BE2C (cell line): ENCODE data around the gene ADSL.

Experiments
- DNase-seq: peaks from one replicate; pipeline ENCODE4 v3.0.0-alpha.2; 2020
- H3K27me3 ChIP-seq: fragments of 250-450 bp; sonication (Bioruptor Pico); 2 replicates; pipeline ENCODE4 v1.5.1; 2020; ENCODE audit warnings: mild to moderate bottlenecking
- H3K36me3 ChIP-seq: fragments of 250-450 bp; sonication (Bioruptor Pico); 2 replicates; pipeline ENCODE4 v1.5.1; 2020; ENCODE audit warnings: mild to moderate bottlenecking
- H3K4me1 ChIP-seq: fragments of 250-450 bp; sonication (Bioruptor Pico); 2 replicates; pipeline ENCODE4 v1.5.1; 2020
- H3K4me3 ChIP-seq: 2 replicates; pipeline ENCODE4 v1.5.1; 2011; ENCODE audit warnings: low read depth, low read length
- H3K9me3 ChIP-seq: fragments of 250-450 bp; sonication (Bioruptor Pico); 2 replicates; pipeline ENCODE4 v1.5.1; 2020
- CTCF ChIP-seq: IDR thresholded peaks from 2 replicates; pipeline ENCODE4 v1.5.1; 2012; ENCODE audit warnings: mild to moderate bottlenecking, low read depth, low read length

The ADSL gene

GRCh38 chr22:40388231-40388630 is 41.9 kb downstream of the ADSL start:
- H3K4me3 ChIP-seq = no peak overlapping the region
- TF ChIP-seq CTCF = no peak

GRCh38 chr22:40391417-40391816 is 45.1 kb downstream of the ADSL start:
- TF ChIP-seq CTCF = no peak
- Histone ChIP-seq H3K4me1 (no peaks in the 10 kb centered on the region), H3K9me3 (no peaks in the 10 kb centered on the region), H3K36me3 (no peaks in the 10 kb centered on the region), H3K4me3 (no peak overlapping the region), H3K27me3 (no peaks in the 10 kb centered on the region)
- DNase-seq = no peak

More at GRCh38 chr22:40388231-40388630, 41.9 kb downstream of the ADSL start:
- DNase-seq = no peak
- Histone ChIP-seq H3K36me3 (no peaks in the 10 kb centered on the region), H3K9me3 (no peaks in the 10 kb centered on the region), H3K4me1 (no peaks in the 10 kb centered on the region), H3K27me3 (no peaks in the 10 kb centered on the region)

GRCh38 chr22:40392618-40393017 is 46.3 kb downstream of the ADSL start:
- H3K4me1 ChIP-seq = no peaks in the 10 kb centered on the region
- H3K4me3 ChIP-seq = no peak overlapping the region
- no peaks in the 10 kb centered on the region for H3K27me3 ChIP-seq
- no peak for TF ChIP-seq CTCF
- no peaks in the 10 kb centered on the region for H3K9me3 ChIP-seq
- no peaks in the 10 kb centered on the region for H3K36me3 ChIP-seq
- DNase-seq = no peak

GRCh38 chr22:40394607-40395006 is 48.3 kb downstream of the ADSL start:
- Histone ChIP-seq H3K9me3 (no peaks in the 10 kb centered on the region), H3K4me1 (no peaks in the 10 kb centered on the region), H3K4me3 (no peak overlapping the region), H3K27me3 (no peaks in the 10 kb centered on the region), H3K36me3 (no peaks in the 10 kb centered on the region)
- TF ChIP-seq CTCF = no peak
- DNase-seq = no peak

- no peaks in the 10 kb centered on the region for H3K9me3 ChIP-seq
- H3K4me1 ChIP-seq = no peaks in the 10 kb centered on the region
- DNase-seq = no peak
- no peak for TF ChIP-seq CTCF
- H3K27me3 ChIP-seq = no peaks in the 10 kb centered on the region
- H3K36me3 ChIP-seq = no peaks in the 10 kb centered on the region
- H3K4me3 ChIP-seq = no peak overlapping the region
Measured at GRCh38 chr22:40395607-40396006, 49.3 kb downstream of the ADSL start.

- Histone ChIP-seq H3K4me3 (no peak overlapping the region), H3K4me1 (no peaks in the 10 kb centered on the region), H3K9me3 (no peaks in the 10 kb centered on the region), H3K36me3 (peaks cover 9% of the 10 kb centered on the region), H3K27me3 (no peaks in the 10 kb centered on the region)
- DNase-seq = peak; percentile 67
- no peak for TF ChIP-seq CTCF
Measured at GRCh38 chr22:40396882-40397281, 50.6 kb downstream of the ADSL start.
